MV-4-11 (cell line): ENCODE data around the gene KLHL10.

Experiments used
- DNase-seq: peaks from one replicate; lab custom pipeline; 2025; lab: John Stamatoyannopoulos, UW

Gene KLHL10

GRCh38 chr17:41837761-41838538, at the start of gene KLHL10:
Gene KLHL10 (plus strand): TSS chr17:41837825. CDS start chr17:41837933, 108 bp downstream.
- DNase-seq: no peak

GRCh38 chr17:41792845-41793783, 44.5 kb upstream of the KLHL10 start:
- no peak for DNase-seq

- DNase-seq: no peak
Measured at GRCh38 chr17:41793784-41794539, 43.7 kb upstream of the KLHL10 start.

- DNase-seq: no peak
Measured at GRCh38 chr17:41794540-41794975, 43.1 kb upstream of the KLHL10 start.

- peak; percentile 57 for DNase-seq
Measured at GRCh38 chr17:41796121-41796895, 41.3 kb upstream of the KLHL10 start.

- DNase-seq: no peak
Measured at GRCh38 chr17:41797377-41797776, 40.2 kb upstream of the KLHL10 start.

GRCh38 chr17:41799366-41799765, 38.3 kb upstream of the KLHL10 start:
- DNase-seq: no peak

GRCh38 chr17:41800601-41801373, 36.8 kb upstream of the KLHL10 start:
- DNase-seq: no peak

GRCh38 chr17:41801374-41802271, 36.0 kb upstream of the KLHL10 start:
- DNase-seq: no peak

- DNase-seq: peak; percentile 74
Measured at GRCh38 chr17:41803049-41804020, 34.3 kb upstream of the KLHL10 start.

GRCh38 chr17:41806685-41807445, 30.8 kb upstream of the KLHL10 start:
- no peak for DNase-seq

- no peak for DNase-seq
Measured at GRCh38 chr17:41810659-41811548, 26.7 kb upstream of the KLHL10 start.

- DNase-seq: peak; percentile 49
Measured at GRCh38 chr17:41811549-41812380, 25.9 kb upstream of the KLHL10 start, which contains the start of gene P3H4. Gene P3H4 (minus strand): TSS chr17:41811949. CDS start chr17:41811915, 34 bp downstream.

GRCh38 chr17:41812381-41813151, 25.1 kb upstream of the KLHL10 start, which contains the start of gene FKBP10:
Gene FKBP10 (plus strand): TSS chr17:41813004. CDS start chr17:41813035, 31 bp downstream.
- no peak for DNase-seq
